Measurements from ENCODE around the gene RNF175. TPM values are rescaled to one million over a fixed set of nuclear protein-coding genes. Genes with fewer than 3 reads are reported as not detected.

Gene RNF175
- total RNA-seq, 1 experiment from 2014 or later = 5.4 TPM

DNA sequence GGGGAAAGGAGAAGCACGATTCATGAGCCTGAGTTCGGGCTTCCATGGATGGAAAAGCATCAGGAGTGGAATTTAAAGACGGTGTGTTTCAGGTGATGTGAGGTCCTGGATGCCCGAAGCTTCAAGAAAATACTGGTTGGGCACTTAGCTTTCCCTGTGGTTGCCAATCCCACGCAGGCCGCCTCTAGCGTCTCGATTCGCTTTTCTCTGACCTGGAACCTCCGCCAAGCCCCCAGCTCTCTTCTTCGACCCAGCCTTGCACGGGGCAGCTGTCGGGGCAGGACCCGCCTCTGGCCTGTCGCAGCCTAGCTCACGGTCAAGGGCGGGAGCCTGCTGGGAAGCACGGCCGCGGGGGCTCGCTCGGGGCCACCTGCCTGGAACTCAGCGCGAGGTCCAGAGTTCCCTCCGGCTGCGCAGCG lies 76.1 kb downstream of the RNF175 start (continued):
- TF ChIP-seq, protein P1, sequence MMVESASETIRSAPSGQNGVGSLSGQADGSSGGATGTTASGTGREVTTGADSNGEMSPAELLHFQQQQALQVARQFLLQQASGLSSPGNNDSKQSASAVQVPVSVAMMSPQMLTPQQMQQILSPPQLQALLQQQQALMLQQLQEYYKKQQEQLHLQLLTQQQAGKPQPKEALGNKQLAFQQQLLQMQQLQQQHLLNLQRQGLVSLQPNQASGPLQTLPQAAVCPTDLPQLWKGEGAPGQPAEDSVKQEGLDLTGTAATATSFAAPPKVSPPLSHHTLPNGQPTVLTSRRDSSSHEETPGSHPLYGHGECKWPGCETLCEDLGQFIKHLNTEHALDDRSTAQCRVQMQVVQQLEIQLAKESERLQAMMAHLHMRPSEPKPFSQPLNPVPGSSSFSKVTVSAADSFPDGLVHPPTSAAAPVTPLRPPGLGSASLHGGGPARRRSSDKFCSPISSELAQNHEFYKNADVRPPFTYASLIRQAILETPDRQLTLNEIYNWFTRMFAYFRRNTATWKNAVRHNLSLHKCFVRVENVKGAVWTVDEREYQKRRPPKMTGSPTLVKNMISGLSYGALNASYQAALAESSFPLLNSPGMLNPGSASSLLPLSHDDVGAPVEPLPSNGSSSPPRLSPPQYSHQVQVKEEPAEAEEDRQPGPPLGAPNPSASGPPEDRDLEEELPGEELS (CRISPR knock-in tag; IDR thresholded peaks at IDR 0.05) = no peak
- TF ChIP-seq FOXK1 (CRISPR knock-in tag; IDR thresholded peaks at IDR 0.05) = no peak
- no peak for TF ChIP-seq ZNF396 (CRISPR knock-in tag; IDR thresholded peaks at IDR 0.05; ENCODE audit: borderline replicate concordance)
- peak; percentile 83 for TF ChIP-seq FOXP1 (CRISPR knock-in tag; IDR thresholded peaks at IDR 0.05; ENCODE audit: borderline replicate concordance)
- TF ChIP-seq HMGXB4 (CRISPR knock-in tag; IDR thresholded peaks at IDR 0.05) = no peak; the same call in 1 of the 2 replicates
- peak; percentile 81; the same call in 1 of the 2 replicates for TF ChIP-seq NFE2L1 (CRISPR knock-in tag; IDR thresholded peaks at IDR 0.05)
- TF ChIP-seq, protein P2, sequence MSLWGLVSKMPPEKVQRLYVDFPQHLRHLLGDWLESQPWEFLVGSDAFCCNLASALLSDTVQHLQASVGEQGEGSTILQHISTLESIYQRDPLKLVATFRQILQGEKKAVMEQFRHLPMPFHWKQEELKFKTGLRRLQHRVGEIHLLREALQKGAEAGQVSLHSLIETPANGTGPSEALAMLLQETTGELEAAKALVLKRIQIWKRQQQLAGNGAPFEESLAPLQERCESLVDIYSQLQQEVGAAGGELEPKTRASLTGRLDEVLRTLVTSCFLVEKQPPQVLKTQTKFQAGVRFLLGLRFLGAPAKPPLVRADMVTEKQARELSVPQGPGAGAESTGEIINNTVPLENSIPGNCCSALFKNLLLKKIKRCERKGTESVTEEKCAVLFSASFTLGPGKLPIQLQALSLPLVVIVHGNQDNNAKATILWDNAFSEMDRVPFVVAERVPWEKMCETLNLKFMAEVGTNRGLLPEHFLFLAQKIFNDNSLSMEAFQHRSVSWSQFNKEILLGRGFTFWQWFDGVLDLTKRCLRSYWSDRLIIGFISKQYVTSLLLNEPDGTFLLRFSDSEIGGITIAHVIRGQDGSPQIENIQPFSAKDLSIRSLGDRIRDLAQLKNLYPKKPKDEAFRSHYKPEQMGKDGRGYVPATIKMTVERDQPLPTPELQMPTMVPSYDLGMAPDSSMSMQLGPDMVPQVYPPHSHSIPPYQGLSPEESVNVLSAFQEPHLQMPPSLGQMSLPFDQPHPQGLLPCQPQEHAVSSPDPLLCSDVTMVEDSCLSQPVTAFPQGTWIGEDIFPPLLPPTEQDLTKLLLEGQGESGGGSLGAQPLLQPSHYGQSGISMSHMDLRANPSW (CRISPR knock-in tag; conservative IDR thresholded peaks at IDR 0.05; ENCODE audit: low read depth) = no peak
- no peak for TF ChIP-seq GABPB1 (CRISPR knock-in tag; IDR thresholded peaks at IDR 0.05)
- TF ChIP-seq RORB (CRISPR knock-in tag; IDR thresholded peaks at IDR 0.05) = no peak
- TF ChIP-seq ESRRA (CRISPR knock-in tag; IDR thresholded peaks at IDR 0.05; ENCODE audit: borderline replicate concordance) = peak; percentile 46; the same call in 1 of the 2 replicates
- TF ChIP-seq, protein P3, sequence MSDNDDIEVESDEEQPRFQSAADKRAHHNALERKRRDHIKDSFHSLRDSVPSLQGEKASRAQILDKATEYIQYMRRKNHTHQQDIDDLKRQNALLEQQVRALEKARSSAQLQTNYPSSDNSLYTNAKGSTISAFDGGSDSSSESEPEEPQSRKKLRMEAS (CRISPR knock-in tag; IDR thresholded peaks at IDR 0.05) = peak; percentile 96
- TF ChIP-seq PRDM15 (CRISPR knock-in tag; IDR thresholded peaks at IDR 0.05) = no peak
- no peak; the same call in 1 of the 2 replicates for TF ChIP-seq NR2C2 (CRISPR knock-in tag; IDR thresholded peaks at IDR 0.05)
- TF ChIP-seq NFATC4 (CRISPR knock-in tag; IDR thresholded peaks at IDR 0.05) = no peak
- no peak for TF ChIP-seq FOXJ3 (CRISPR knock-in tag; IDR thresholded peaks at IDR 0.05; ENCODE audit: borderline replicate concordance)
- 0 out of 2 replicates have a peak, but pooled peaks have one; percentile 21 for TF ChIP-seq TCF7 (CRISPR knock-in tag; IDR thresholded peaks at IDR 0.05; ENCODE audit: low read depth)
- TF ChIP-seq, protein P4, sequence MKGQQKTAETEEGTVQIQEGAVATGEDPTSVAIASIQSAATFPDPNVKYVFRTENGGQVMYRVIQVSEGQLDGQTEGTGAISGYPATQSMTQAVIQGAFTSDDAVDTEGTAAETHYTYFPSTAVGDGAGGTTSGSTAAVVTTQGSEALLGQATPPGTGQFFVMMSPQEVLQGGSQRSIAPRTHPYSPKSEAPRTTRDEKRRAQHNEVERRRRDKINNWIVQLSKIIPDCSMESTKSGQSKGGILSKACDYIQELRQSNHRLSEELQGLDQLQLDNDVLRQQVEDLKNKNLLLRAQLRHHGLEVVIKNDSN (CRISPR knock-in tag; IDR thresholded peaks at IDR 0.05) = peak; percentile 75; the same call in 1 of the 2 replicates
- TF ChIP-seq, protein P5, sequence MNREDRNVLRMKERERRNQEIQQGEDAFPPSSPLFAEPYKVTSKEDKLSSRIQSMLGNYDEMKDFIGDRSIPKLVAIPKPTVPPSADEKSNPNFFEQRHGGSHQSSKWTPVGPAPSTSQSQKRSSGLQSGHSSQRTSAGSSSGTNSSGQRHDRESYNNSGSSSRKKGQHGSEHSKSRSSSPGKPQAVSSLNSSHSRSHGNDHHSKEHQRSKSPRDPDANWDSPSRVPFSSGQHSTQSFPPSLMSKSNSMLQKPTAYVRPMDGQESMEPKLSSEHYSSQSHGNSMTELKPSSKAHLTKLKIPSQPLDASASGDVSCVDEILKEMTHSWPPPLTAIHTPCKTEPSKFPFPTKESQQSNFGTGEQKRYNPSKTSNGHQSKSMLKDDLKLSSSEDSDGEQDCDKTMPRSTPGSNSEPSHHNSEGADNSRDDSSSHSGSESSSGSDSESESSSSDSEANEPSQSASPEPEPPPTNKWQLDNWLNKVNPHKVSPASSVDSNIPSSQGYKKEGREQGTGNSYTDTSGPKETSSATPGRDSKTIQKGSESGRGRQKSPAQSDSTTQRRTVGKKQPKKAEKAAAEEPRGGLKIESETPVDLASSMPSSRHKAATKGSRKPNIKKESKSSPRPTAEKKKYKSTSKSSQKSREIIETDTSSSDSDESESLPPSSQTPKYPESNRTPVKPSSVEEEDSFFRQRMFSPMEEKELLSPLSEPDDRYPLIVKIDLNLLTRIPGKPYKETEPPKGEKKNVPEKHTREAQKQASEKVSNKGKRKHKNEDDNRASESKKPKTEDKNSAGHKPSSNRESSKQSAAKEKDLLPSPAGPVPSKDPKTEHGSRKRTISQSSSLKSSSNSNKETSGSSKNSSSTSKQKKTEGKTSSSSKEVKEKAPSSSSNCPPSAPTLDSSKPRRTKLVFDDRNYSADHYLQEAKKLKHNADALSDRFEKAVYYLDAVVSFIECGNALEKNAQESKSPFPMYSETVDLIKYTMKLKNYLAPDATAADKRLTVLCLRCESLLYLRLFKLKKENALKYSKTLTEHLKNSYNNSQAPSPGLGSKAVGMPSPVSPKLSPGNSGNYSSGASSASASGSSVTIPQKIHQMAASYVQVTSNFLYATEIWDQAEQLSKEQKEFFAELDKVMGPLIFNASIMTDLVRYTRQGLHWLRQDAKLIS (CRISPR knock-in tag; IDR thresholded peaks at IDR 0.05; ENCODE audit: borderline replicate concordance) = no peak
- TF ChIP-seq ATF2 (CRISPR knock-in tag; IDR thresholded peaks at IDR 0.05; ENCODE audit: borderline replicate concordance, low read depth) = no peak
- TF ChIP-seq ZNF416 (CRISPR knock-in tag; IDR thresholded peaks at IDR 0.05) = no peak
- TF ChIP-seq EMX1 (CRISPR knock-in tag; IDR thresholded peaks at IDR 0.05) = no peak
- no peak for TF ChIP-seq NR3C1 (CRISPR knock-in tag; conservative IDR thresholded peaks at IDR 0.05; ENCODE audit: low read depth)
